Measurements from ENCODE around the gene ZDBF2.
"Not testable (repeated sequence)": the region's sequence is repeated elsewhere in the genome, so short reads cannot be mapped to it uniquely, and the experiment has no call there.

The ZDBF2 gene

DNA sequence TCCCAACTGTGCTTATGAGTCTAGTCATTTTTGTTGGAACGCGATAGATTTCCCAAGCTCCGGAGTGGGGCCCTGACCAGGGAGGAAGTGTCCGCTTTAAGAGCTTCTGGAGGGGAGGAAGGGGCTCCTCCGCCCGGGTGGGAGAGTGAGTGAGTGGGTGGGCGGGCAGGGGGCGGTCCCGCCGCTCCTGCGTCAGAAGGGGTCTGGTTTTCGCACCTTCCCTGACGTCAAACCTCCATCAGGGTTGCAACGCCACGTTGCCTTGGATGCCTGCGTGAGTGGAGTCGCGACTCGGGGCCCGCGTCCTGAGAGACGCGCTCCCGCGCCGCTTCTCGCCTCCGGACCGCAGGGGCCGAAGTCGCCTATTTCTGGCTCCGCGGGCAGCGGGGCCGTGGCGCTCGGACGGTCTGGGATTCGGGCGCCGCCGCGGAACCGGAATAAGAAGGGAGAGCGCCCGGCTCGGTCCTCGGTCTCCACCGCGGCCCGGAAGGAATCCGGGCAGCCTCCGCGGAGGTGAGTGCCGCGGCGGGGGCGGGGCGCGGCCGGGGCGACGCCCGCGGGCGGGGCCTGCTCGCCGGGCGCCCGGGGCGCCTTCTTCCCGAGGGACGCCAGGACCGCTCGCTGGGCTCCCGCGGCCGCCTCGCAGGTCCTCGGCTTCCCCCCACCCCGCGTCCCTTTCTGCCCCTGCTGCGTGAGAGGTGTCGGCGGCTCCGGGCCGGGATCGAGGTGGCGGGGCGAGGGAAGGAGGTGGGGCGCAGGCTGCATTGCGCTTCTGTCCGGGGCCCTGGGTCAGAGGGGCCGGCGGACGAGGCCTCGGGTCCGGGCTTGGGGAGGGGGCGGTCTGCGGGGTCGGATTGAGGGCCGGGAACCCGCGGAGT, at the start of gene ZDBF2:
ZDBF2 (plus strand) TSS at position 230 of the 878 bp plus-strand sequence. CDS start 7,187 bp downstream, outside the sequence.
- H3K9ac ChIP-seq (ENCODE audit: low read depth, low read length), result peak within 1 kb of the TSS; percentile 96
- no peaks in the 10 kb centered on the region for H3K9me3 ChIP-seq (ENCODE audit: control insufficient read depth, insufficient read depth, low read length)
- no peaks in the 10 kb centered on the region for H3K36me3 ChIP-seq (ENCODE audit: insufficient read depth, low read length)
- peaks cover 20% of the 10 kb centered on the region for H3K4me1 ChIP-seq (ENCODE audit: insufficient read depth, low read length)

DNA sequence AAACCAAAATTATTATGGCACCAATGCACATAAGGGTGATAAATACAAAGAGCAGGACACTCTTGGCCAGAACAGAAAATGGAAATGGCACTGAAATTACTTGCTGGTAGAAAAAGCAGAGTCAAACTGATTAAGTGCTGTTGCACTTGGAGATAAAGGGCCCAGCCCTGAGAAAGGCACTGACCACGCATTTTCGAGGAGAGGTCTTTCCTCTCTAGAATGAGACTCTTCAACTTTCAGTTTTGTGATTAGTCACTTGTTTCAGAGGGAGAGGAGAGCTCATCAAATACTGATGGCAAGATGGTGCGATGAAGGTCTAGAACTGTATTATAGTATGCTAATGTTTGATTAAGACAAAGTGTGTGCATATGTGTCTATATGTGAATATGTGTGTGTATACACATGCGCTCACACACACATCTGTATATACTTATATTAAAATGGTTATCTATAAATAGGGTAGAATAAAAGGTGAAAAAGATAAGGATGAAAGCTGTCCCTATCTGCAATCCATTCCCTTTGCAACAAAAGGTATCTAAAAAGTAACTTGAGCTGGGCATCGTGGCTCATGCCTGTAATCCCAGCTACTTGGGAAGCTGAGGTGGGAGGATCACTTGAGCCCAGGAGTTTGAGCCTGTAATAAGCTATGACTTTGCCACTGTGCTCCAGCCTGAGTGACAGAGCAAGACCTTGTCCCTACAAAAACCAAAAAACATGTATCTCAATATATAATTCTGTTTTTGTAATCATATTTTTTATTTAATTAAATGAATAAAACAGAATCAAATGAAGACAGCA, 48.8 kb upstream of the ZDBF2 start:
- Histone ChIP-seq H3K36me3 (ENCODE audit: insufficient read depth, low read length) (no peaks in the 10 kb centered on the region), H3K9ac (ENCODE audit: low read depth, low read length) (no peak overlapping the region), H3K4me1 (ENCODE audit: insufficient read depth, low read length) (peaks cover 8% of the 10 kb centered on the region), H3K9me3 (ENCODE audit: control insufficient read depth, insufficient read depth, low read length) (no peaks in the 10 kb centered on the region)

DNA sequence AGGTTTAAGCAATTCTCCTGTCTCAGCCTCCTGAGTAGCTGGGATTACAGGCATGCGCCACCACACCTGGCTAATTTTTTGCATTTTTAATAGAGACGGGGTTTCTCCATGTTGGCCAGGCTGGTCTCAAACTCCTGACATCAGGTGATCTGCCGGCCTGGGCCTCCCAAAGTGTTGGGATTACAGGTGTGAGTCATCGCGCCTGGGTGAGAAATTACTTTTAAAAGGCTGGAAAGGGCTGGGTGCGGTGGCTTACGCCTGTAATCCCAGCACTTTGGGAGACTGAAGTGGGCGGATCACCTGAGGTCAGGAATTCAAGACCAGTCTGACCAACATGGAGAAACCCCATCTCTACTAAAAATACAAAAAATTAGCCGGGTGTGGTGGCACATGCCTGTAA, 45.8 kb upstream of the ZDBF2 start:
- not testable (repeated sequence) for H3K36me3 ChIP-seq (ENCODE audit: insufficient read depth, low read length); H3K9me3 ChIP-seq (ENCODE audit: control insufficient read depth, insufficient read depth, low read length); H3K9ac ChIP-seq (ENCODE audit: low read depth, low read length); H3K4me1 ChIP-seq (ENCODE audit: insufficient read depth, low read length)

DNA sequence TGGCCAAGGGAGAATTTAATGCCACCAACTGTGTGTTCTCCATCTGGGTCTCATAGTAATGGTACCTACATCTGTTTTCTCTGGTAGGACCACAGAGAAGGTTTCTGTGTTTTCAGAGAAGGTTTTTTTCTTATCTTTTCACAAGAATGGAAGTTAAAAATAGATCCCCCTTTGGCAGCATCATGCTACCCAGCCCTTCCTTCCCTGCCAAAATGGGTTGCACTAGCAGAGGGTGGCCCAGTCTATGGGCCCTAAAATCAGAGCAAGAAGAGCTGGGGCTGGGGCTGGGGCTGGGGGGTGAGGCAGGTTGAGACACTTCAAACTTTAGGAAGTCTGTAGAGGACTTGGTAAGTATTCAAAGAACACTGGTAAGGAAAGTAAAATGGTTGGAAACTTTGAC, 44.8 kb upstream of the ZDBF2 start:
- Histone ChIP-seq H3K36me3 (ENCODE audit: insufficient read depth, low read length) (no peaks in the 10 kb centered on the region), H3K9me3 (ENCODE audit: control insufficient read depth, insufficient read depth, low read length) (no peaks in the 10 kb centered on the region; the same call in 1 of the 2 replicates), H3K4me1 (ENCODE audit: insufficient read depth, low read length) (peaks cover 9% of the 10 kb centered on the region), H3K9ac (ENCODE audit: low read depth, low read length) (no peak overlapping the region)

DNA sequence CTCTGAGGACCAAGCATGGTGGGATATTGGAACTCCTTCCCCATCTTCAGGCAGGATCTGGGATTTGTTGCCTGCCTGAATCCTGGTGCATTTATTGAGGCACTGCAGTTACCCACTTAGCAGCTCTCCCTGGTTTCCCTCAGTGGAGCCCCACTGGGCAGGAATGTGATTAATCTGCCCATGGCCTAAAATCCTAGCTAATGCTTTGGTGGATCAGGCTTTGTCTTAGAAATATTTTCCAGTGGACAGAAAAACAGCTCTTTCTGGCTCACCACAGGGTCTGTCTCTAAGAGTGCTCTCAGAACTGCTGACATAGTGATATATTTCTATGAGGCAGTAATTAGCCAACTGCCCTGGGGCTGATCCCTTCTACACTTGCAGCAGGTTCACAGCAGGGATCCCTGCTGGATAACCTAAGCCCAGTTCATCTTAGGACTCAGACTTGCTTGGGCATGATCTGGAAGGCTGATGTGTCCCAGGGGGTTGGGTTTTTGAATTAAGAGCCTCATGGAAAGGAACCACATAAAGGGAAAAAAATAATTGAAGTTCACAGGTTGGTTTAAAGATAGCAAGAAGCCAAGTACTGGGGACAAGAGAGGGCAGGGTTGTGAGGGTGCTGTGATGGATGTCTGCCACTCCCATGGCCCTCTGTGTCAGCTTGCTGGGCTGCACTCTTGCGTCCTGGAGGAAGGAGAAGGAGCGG, 44.3 kb upstream of the ZDBF2 start:
- no peaks in the 10 kb centered on the region; the same call in 1 of the 2 replicates for H3K9me3 ChIP-seq (ENCODE audit: control insufficient read depth, insufficient read depth, low read length)
- H3K4me1 ChIP-seq (ENCODE audit: insufficient read depth, low read length), result peaks cover 9% of the 10 kb centered on the region
- no peaks in the 10 kb centered on the region for H3K36me3 ChIP-seq (ENCODE audit: insufficient read depth, low read length)
- no peak overlapping the region for H3K9ac ChIP-seq (ENCODE audit: low read depth, low read length)

DNA sequence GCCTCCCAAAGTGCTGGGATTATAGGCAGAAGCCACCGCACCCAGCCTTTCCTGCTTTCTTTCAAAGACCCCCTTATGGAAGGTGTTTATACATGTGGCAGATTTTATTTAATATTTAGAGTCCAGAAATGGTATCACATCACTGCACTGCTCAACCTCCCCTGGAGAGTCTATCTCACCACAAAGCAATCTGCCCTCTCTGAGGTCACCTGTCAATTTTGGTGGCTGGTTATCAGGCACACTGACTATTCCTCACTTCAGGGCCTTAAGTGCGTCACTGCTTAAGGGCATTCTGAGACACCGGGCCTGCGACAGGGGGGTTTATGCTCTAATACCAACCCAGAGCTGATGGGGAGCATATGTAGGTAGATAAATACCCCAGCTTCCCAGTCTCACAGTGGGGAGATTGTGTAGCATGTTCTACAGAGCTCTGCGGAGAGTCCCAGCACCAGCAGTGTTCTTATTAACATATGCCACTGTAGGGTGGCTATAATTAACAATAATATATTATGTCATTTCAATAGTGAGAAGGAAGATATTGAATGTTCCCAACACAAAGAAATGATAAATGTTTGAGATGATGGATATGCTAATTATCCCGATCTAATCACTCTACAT, 42.7 kb upstream of the ZDBF2 start:
- H3K9me3 ChIP-seq (ENCODE audit: control insufficient read depth, insufficient read depth, low read length), result no peaks in the 10 kb centered on the region; the same call in 1 of the 2 replicates

DNA sequence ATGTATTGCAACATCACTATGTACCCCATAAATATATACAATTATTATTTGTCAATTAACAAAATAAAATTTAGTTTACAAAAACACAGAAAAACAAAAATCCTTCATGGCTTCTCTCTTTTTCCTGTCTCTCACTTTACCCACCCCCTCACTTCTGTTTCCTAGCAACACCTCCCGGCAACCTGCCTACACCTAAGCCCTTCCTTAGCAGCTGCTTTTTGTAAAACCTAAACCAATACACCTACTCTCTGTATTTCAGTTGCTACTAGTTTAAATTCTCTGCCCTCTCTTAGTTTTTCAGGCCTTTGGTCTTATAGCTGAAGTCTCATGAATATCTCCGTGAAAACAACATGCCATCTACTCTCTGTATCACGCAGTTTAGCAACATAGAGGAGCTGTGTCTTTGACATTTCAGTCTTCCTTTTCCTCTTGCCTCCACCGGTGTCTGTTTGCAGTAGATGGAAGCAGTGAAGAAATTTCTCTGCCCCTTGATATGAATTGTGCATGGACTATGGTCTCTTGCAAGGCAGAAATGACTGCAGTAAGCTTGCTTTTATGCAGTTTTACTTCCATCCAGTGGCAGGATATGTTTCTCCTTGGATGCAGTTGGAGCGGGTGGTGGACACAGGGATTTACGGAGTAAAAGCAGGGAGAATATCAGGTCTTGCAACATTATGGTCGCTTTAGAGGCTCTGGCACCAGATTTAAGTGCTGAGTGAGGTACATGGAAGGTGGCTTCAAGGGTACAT, 42.0 kb upstream of the ZDBF2 start:
- Histone ChIP-seq H3K4me1 (ENCODE audit: insufficient read depth, low read length) (peaks cover 9% of the 10 kb centered on the region), H3K9me3 (ENCODE audit: control insufficient read depth, insufficient read depth, low read length) (no peaks in the 10 kb centered on the region; the same call in 1 of the 2 replicates), H3K9ac (ENCODE audit: low read depth, low read length) (no peak overlapping the region), H3K36me3 (ENCODE audit: insufficient read depth, low read length) (no peaks in the 10 kb centered on the region)

More for the DNA sequence above, 42.7 kb upstream of the ZDBF2 start:
- no peaks in the 10 kb centered on the region for H3K36me3 ChIP-seq (ENCODE audit: insufficient read depth, low read length)
- H3K9ac ChIP-seq (ENCODE audit: low read depth, low read length), result no peak overlapping the region
- H3K4me1 ChIP-seq (ENCODE audit: insufficient read depth, low read length), result peaks cover 9% of the 10 kb centered on the region

DNA sequence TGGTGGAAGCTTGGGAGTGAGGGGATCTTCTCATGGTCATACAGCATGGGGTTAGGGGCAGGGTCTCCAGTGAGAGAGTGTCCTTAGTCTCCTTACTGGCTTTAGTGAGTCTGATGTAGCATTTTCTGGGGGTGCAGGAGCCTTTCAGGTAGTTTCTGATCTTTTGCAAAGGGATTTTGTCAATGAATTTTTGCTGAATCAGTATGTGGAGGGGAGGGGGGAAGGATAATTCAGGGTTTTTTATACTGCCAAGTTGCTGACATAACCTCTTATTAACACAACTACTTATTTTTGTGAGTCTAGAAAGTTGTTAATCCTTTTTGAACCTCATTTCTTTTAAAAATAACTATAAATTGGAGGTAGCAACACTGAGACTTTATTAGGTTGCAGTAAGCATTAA, 35.3 kb upstream of the ZDBF2 start:
- Histone ChIP-seq H3K36me3 (ENCODE audit: insufficient read depth, low read length) (no peaks in the 10 kb centered on the region), H3K9ac (ENCODE audit: low read depth, low read length) (no peak overlapping the region), H3K9me3 (ENCODE audit: control insufficient read depth, insufficient read depth, low read length) (no peaks in the 10 kb centered on the region; the same call in 1 of the 2 replicates), H3K4me1 (ENCODE audit: insufficient read depth, low read length) (no peaks in the 10 kb centered on the region)

DNA sequence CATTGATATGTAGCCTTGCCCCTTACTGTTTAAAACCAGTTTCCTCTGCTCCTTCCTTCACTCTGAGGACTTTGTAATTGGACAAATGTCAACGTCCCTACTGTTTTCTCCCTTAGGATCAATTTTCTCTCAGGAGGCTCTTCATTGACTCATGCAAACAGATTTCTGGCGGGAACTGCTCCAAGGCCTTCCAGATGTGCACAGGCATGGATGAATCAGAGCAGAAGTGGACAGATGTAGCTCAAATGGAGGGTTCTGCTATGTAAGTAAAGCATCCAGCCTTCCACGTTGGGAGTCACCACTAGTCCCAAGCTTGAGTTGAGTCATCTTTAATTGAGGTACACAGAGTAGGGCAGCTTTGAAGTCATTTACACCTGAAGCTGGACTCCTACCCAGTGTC, 34.1 kb upstream of the ZDBF2 start:
- Histone ChIP-seq H3K36me3 (ENCODE audit: insufficient read depth, low read length) (no peaks in the 10 kb centered on the region), H3K9me3 (ENCODE audit: control insufficient read depth, insufficient read depth, low read length) (no peaks in the 10 kb centered on the region; the same call in 1 of the 2 replicates), H3K9ac (ENCODE audit: low read depth, low read length) (no peak overlapping the region)

DNA sequence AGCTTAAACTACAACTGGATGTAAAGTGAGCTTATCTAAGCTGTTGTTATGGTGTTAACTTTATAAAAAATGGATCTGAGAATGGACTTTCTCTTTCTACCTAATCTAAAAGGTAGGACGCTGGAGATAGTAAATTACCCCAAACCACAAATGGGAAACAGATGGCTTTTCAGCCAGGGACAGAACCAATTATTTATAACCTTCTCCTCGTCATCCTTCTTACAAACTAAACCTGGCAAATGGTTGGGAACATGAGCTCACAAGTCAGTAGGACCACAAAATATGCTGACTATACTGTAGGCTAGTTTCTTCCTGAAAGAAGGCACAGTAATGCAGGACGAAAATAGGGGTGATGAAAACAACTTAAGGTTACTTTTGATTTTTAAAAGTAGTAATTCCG, 32.7 kb upstream of the ZDBF2 start:
- no peaks in the 10 kb centered on the region for H3K4me1 ChIP-seq (ENCODE audit: insufficient read depth, low read length)
- no peak overlapping the region for H3K9ac ChIP-seq (ENCODE audit: low read depth, low read length)
- H3K36me3 ChIP-seq (ENCODE audit: insufficient read depth, low read length), result no peaks in the 10 kb centered on the region
- H3K9me3 ChIP-seq (ENCODE audit: control insufficient read depth, insufficient read depth, low read length), result no peaks in the 10 kb centered on the region; the same call in 1 of the 2 replicates

More for the DNA sequence above, 34.1 kb upstream of the ZDBF2 start:
- H3K4me1 ChIP-seq (ENCODE audit: insufficient read depth, low read length), result no peaks in the 10 kb centered on the region

DNA sequence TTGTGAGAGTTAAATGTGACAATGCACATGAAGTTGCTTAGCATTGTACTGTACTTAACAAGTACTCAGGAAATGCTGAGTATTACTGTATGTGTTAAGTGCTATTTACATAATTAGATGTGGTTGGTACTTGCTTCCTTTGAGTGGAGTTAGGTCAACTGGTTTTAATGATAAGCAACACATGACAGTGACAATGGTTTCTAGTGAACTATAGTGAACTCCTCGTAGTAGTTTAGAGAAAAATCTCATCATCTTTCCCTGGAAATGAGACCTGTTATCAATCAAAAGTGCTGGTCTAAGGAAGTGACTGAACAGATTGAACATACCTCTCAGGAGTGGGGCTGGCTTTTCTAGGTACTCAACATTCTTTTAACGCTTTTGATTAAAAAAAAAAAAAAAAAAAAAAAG, 29.2 kb upstream of the ZDBF2 start:
- Histone ChIP-seq H3K9ac (ENCODE audit: low read depth, low read length) (no peak overlapping the region), H3K4me1 (ENCODE audit: insufficient read depth, low read length) (no peaks in the 10 kb centered on the region), H3K9me3 (ENCODE audit: control insufficient read depth, insufficient read depth, low read length) (no peaks in the 10 kb centered on the region), H3K36me3 (ENCODE audit: insufficient read depth, low read length) (no peaks in the 10 kb centered on the region)

DNA sequence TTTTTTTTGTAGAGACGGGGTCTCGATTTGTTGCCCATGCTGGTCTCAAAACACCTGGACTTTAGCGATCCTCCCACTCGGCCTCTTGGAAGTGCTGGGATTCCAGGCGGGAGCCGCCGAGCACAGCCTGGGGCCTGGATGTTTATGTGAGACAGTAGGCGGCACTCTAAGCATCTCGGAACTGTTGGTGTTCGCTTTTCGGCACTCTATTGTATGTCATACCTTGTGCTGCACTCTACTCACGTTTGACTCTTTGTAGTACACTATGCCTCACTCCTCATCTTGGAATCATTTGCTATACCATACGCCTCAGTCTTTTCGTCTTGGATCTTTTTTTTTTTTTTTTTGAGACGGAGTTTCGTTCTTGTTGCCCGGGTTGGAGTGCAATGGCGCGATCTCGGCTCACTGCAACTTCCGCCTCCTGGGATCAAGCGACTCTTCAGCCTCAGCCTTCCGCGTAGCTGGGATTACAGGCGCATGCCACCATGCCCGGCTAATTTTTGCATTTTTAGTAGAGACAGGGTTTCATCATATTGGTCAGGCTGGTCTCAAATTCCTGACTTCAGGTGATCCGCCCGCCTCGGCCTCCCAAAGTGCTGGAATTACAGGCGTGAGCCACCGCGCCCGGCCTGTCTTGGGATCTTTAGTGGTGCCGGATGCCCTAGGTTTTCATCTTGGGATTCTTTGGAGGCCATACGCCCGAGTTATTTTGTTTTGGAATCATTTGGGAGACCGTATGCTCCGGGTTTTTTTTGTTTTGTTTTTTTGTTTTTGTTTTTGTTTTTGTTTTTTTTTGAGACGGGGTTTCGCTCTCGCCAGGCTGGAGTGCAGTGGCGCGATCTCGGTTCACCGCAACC, 24.2 kb upstream of the ZDBF2 start:
- Histone ChIP-seq H3K4me1 (ENCODE audit: insufficient read depth, low read length) (no peaks in the 10 kb centered on the region), H3K36me3 (ENCODE audit: insufficient read depth, low read length) (no peaks in the 10 kb centered on the region), H3K9ac (ENCODE audit: low read depth, low read length) (no peak overlapping the region), H3K9me3 (ENCODE audit: control insufficient read depth, insufficient read depth, low read length) (no peaks in the 10 kb centered on the region; the same call in 1 of the 2 replicates)

All from ES-I3 (cell line).